Fibroblast of gingiva (primary cell): Measurements from ENCODE around the gene OSGIN1.

Experiments
- DNase-seq: peaks from one replicate; pipeline ENCODE4 v3.0.0-alpha.2; 2011; ENCODE audit warnings: low read depth

The OSGIN1 gene

DNA sequence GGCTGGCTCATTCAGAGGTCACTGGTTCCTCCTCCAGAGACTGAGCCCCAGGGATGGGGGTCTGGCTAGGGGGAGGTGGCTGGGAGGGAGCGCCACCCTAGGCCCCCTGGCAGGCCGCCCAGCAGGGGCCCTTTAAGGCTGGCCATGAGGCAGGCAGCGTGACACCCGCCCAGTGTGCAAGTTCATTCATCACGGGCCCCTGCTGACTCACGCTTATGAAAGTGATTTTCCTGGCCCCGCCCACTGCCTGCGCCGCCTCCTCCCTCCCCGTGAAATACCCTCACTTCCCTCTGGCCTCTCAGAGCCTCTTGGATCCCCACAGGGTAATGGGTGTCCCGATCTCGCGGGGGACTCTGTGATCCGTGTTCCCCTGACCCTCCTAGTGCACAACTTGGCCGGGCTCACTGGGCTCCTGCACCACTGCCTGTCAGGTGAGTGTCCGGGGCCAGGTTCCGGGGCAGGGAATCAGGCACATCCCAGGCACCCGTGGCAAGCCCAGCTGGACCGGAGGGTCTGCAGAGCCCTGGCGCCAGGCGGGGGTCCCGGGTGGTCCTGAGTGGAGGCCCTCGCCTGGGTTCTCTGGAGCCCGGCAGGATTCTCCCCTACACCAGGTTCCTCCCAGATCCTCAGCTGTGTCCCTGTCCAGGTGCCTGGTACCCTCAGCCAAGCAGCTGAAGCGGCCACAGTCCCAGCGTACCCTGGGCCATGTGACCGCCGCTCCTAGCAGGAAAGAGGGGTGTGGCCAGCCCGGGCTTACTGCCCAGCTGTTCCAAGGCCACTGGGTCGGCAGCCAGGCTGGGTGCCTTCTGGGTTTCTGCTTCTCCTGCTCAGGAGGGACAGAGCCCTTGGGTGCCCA is at the start of gene OSGIN1:
TSS of gene OSGIN1 (plus strand) at position 301 of the 856 bp plus-strand sequence. CDS start 4,432 bp downstream, outside the sequence.
- peak; percentile 96 for DNase-seq

- no peak for DNase-seq
Measured at GRCh38 chr16:83903751-83904150, 49.3 kb upstream of the OSGIN1 start.

DNA sequence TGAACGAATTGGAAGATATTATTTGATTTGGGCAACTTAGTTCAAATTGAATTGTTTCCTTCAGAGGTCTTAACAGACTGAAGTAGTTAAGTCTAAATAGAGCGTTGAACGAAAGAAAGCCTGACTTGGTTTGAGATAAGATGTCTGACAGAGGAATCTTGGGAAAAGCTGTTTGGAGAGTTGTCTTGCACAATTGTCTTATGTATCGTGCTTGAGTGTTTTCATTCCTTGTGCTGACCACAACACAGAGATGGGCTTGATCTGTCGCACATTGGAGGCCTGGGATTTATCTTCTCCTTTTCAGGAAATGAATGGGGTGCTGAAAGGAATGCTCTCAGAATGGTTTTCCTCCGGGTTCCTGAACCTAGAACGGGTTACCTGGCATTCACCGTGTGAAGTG is 46.4 kb upstream of the OSGIN1 start:
- DNase-seq = no peak

GRCh38 chr16:83907111-83907510 is 45.9 kb upstream of the OSGIN1 start:
- no peak for DNase-seq

DNA sequence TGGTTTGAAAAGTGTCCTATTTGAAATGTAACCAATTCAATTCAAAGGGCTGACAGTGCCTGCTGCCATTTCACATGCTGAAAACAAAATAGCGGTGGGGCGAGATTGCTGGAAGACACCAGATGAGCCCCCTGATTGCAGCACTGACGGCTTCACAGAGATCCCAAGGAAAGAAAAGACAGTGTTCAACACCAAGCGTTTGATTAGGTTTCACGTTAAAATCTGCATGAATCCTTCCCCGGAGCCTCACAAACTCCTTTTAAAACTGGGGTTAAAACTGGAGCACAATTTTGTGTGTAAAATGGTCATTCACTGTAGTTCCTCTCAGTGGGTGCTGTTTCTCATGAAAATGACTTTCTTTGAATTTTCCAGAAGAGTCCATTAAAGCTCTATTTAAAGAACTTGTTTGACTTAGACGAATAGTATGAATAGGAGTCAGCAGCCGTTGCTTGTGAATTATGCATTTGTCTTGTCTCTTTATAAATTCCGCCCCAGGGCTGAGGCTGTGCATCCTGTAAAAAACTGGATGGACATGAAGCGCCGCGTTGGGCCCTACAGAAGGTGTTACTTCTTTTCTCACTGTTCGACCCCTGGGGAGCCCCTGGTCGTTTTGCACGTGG is 45.3 kb upstream of the OSGIN1 start:
- DNase-seq = no peak

DNA sequence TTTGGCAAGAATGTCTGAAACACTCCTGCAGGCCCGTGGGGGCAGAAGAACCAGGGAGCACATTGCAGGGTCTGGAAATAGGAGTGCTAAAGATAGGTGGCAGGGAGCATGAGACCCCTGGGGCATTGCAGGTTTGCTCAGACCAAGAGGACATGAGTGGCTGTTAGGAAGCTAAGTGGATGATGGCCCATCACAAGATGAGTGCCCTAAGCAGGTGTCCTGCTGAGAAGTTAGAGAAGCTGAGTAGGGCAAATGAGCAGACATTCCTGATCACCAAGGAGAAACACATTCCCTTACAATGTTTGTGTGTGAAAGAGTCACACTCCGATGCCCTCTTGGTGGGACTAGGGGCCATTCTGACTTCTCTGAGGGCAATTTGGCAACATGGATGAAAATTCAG is 44.2 kb upstream of the OSGIN1 start:
- no peak for DNase-seq

GRCh38 chr16:83911290-83911689 is 41.8 kb upstream of the OSGIN1 start:
- no peak for DNase-seq

GRCh38 chr16:83912519-83913244 is 40.4 kb upstream of the OSGIN1 start:
- no peak for DNase-seq

DNA sequence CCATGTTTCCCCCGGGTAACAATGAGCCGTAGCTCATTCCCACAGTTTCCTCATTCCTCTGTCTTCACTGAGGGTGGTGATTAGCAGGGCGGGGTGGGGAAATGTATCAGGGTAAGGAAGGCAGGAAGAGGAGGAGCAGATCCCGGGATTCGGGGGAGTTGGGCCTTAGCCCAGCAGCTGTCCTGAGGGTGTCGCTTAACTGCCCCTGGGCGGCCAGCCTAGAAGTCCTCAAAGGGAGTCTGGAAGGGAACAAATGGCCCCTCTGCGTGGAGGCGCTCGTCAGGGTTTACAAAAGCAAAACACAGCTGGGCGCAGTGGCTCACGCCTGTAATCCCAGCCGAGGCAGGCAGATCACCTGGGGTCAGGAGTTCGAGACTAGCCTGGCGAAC is 39.8 kb upstream of the OSGIN1 start:
- DNase-seq = no peak

DNA sequence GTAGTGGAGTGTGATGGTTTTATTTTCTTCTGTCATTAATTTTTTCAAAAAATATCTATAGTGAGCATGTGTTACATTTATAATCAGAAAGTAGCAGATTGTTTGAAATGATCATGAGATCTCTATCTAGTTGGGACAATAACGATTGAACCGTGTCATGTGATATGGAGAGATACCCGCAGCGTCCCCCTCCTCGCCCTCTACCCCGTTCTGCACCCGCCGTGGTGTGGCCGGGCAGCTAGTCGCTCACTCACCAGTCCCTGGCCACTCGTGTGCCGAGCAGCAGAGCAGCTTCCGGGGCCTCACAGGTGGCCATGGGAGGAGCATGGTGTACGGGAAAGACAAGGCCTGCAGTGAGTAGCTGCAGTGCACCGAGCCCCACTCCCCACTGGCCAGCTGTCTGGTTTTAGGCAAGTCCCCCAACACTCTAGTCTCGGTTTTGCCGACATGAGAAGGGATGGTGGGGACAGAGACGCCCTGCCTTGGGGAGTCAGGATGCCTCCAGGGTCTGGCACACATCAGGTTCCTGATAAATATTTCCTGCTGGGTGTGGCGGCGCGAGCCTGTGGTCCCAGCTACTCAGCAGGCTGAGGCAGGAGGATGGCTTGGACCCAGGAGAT is 38.8 kb upstream of the OSGIN1 start:
- no peak for DNase-seq

DNA sequence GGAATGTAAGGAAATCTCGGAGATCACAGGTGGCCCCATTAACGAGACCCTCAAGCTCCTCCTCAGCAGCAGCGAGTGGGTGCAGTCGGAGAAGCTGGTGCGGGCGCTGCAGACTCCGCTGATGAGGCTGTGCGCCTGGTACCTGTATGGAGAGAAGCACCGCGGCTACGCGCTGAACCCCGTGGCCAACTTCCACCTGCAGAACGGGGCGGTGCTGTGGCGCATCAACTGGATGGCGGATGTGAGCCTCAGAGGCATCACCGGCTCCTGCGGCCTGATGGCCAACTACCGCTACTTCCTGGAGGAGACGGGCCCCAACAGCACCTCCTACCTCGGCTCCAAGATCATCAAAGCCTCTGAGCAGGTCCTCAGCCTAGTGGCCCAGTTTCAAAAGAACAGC is 38.0 kb upstream of the OSGIN1 start:
- no peak for DNase-seq

GRCh38 chr16:83915491-83915890 is 37.5 kb upstream of the OSGIN1 start:
- DNase-seq = no peak

DNA sequence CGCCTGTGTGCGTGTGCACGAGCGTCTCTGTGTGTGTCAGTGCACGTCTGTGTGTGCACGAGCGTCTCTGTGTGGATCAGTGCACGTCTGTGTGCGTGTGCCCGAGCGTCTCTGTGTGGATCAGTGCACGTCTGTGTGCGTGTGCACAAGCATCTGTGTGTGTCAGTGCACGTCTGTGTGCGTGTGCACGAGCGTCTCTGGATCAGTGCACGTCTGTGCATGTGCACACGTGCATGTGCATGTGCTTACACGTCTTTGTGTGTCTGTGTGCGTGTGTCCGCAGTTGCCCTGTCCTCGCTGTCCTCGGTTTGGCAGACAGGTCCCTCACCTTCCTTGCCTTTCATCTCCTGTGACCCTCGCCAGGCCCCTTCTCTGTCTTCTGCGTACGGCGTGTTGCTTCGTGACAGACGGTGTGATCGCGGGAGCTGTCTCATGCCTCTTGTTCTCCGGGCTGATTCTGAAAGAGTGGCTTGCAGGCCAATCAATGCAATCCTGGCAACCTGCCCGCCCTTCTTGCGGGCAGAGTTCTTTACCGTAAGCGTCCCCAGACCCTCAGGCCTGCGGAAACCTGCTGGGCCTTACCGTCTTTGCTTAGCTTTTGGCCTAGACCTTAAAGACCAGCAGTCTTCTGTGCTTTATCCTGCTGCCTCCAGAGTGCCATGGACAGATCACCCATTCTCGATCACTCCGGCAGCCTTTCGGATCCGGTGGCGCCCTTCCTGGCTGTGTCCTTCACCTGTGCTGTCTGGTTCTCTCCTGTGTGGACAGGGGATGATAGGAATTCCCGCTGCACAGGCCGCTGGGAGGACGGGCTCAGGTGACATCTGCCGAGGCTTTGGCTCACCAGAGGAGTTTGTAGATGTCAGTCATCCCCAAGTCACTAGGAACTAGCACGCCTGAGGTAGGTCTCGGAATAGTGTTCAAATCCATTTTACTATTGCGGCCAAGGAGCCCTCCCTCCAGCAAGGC is 35.6 kb upstream of the OSGIN1 start:
- DNase-seq = no peak

GRCh38 chr16:83920894-83921491 is 32.0 kb upstream of the OSGIN1 start:
- no peak for DNase-seq

- no peak for DNase-seq
Measured at GRCh38 chr16:83923581-83924365, 29.3 kb upstream of the OSGIN1 start.

- DNase-seq = no peak
Measured at GRCh38 chr16:83924686-83925085, 28.4 kb upstream of the OSGIN1 start.

- DNase-seq = no peak
Measured at GRCh38 chr16:83925095-83925905, 27.7 kb upstream of the OSGIN1 start.

GRCh38 chr16:83925957-83926725 is 26.9 kb upstream of the OSGIN1 start:
- no peak for DNase-seq
